ENCODE results near the gene FUBP3.

FUBP3 gene

DNA sequence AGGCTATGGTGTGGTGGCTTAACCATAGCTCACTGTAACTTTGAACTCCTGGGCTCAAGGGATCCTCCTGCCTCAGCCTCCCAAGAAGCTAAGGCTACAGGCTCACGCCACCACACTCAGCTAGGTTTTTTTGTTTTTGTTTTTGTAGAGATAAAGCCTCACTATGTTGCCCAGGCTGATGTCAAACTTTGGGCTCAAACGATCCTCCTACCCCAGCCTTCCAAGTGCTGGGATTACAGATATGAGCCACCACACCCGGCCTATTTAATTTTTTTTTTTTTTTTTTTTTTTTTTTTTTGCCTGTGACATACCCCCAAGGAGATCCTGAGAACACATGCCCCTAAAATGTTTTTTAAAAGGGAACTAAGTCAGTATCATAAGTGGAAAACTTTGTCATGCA lies 10.4 kb downstream of the FUBP3 start:
- no peak overlapping the region for H3K4me3 ChIP-seq (ENCODE audit: low read length)
- DNase-seq (ENCODE audit: low read depth): no peak
- TF ChIP-seq, protein P1, sequence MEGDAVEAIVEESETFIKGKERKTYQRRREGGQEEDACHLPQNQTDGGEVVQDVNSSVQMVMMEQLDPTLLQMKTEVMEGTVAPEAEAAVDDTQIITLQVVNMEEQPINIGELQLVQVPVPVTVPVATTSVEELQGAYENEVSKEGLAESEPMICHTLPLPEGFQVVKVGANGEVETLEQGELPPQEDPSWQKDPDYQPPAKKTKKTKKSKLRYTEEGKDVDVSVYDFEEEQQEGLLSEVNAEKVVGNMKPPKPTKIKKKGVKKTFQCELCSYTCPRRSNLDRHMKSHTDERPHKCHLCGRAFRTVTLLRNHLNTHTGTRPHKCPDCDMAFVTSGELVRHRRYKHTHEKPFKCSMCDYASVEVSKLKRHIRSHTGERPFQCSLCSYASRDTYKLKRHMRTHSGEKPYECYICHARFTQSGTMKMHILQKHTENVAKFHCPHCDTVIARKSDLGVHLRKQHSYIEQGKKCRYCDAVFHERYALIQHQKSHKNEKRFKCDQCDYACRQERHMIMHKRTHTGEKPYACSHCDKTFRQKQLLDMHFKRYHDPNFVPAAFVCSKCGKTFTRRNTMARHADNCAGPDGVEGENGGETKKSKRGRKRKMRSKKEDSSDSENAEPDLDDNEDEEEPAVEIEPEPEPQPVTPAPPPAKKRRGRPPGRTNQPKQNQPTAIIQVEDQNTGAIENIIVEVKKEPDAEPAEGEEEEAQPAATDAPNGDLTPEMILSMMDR (IDR thresholded peaks at IDR 0.05; ENCODE audit: insufficient read depth, low read depth, low read length, missing control alignments): no peak

DNA sequence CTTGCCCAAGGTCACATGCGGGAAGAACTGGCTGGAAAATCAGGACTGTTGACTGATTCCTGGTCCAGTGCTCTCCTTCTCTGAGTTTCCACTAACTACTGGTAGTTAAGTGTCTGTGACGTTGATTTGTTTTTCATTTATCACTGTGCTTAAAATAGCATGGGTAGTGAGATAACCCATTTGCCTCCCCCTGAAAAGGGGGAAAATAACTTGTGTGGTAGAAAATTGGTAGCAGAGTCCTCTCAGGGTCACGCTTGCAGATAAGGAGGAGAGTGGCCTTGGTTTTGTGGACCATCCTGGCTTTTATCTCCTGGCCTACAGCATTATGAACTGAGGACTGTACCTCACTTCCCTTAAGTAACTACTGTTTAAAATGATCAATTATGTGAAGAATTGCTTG lies 10.9 kb downstream of the FUBP3 start:
- TF ChIP-seq, protein P1 (IDR thresholded peaks at IDR 0.05; ENCODE audit: insufficient read depth, low read depth, low read length, missing control alignments): no peak
- H3K4me3 ChIP-seq (ENCODE audit: low read length): no peak overlapping the region
- DNase-seq (ENCODE audit: low read depth): no peak

DNA sequence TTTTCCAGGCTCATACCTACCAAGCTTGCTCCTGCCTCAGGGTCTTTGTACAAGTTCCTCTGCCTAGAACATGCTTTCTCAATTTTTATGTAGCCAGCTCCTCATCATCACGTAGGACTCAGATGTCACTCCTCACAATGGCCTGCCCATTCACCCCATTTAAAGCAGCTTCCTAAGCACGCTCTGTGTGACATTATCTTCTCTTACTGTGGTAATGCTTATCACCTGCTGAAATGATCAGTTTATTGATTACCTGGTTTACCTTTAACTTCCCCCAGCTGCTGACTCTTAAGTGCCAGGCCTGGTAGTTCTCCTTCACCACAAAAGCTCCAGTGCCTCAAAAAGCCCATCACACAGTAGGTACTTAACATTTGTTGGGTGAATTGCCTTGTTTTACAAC lies 13.6 kb downstream of the FUBP3 start:
- H3K4me3 ChIP-seq (ENCODE audit: low read length): no peak overlapping the region
- TF ChIP-seq, protein P1 (IDR thresholded peaks at IDR 0.05; ENCODE audit: insufficient read depth, low read depth, low read length, missing control alignments): no peak
- no peak for DNase-seq (ENCODE audit: low read depth)

DNA sequence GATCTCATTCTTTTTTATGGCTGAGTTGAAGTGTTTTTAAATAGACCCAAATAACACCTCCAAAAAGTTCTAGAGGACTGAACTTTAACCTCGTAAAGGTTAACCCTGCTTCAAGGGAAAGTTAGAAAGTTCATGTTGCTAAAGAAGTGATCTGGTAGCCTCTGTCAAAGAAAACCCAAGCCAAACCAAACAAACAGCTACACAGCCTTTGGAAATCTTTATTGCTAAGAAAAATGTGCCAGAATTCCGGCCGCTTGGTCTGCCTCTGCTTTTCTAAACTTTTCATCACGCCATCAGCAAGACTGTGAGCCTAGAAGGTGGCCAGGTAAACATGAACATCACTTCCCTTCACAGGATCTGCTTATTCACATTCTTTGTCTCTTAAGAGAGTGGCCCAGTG lies 17.9 kb downstream of the FUBP3 start:
- DNase-seq (ENCODE audit: low read depth): no peak
- TF ChIP-seq, protein P1 (IDR thresholded peaks at IDR 0.05; ENCODE audit: insufficient read depth, low read depth, low read length, missing control alignments): no peak
- no peak overlapping the region for H3K4me3 ChIP-seq (ENCODE audit: low read length)

DNA sequence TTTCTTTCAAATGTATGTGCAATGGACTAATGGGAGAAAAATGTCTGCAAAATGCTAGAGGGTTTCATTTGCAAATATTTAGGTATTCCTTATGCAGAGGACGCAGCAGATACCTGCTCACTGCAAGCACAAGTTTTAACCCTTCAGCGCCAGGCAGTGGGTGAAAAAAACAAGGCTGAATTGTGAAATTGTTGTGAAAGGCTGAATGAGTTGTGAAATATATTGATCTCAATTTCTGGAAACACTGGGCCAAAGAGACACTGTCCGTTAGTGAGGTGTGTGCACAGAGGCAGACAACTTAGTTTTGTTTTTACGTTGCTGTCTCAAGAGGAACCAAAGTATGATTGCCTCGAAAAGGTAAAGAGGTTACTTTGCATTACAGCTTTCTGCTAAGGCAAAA lies 18.8 kb downstream of the FUBP3 start:
- no peak for DNase-seq (ENCODE audit: low read depth)
- TF ChIP-seq, protein P1 (IDR thresholded peaks at IDR 0.05; ENCODE audit: insufficient read depth, low read depth, low read length, missing control alignments): no peak

DNA sequence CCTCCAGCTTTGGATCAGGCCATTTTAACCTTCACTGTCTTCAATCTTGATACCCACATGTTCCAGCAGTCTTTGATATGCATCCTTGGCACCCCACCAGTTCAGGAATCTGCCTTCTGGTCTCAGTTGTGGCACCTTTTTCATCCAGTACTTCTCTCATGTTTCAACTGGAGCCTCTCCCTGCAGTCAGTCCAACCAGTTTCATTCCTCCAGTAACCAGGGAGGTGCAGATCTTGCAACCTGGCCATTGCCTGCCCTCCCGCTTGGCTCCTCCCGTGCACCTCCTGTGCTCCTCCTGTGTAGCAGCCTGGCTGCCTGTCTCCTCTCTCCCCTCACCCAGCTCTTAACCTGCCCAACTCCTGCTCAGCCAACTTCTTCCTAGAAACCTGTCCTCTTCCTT lies 20.2 kb downstream of the FUBP3 start:
- TF ChIP-seq, protein P1 (IDR thresholded peaks at IDR 0.05; ENCODE audit: insufficient read depth, low read depth, low read length, missing control alignments): no peak
- no peak overlapping the region for H3K4me3 ChIP-seq (ENCODE audit: low read length)
- DNase-seq (ENCODE audit: low read depth): no peak

More for the DNA sequence above, 18.8 kb downstream of the FUBP3 start:
- H3K4me3 ChIP-seq (ENCODE audit: low read length): no peak overlapping the region

DNA sequence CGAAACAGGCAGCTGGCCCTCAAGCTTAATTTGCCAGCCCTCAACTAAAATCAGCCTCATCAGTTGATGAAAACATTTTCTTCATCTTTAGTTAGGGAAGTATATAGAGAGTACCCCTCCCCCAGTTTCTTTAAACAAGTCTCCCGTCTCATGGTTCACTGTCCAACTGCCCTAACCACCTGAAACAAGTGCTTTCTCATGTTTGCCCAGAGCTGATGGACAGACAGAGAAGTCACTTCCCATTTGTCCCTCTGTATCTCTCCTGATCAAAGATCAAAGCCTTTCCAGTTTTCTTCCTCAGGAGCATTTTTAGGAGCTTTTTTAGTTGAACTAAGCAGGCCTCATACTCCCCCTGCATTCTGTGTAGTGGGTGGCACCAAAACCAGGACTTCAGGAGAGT lies 21.7 kb downstream of the FUBP3 start:
- DNase-seq (ENCODE audit: low read depth): no peak
- TF ChIP-seq, protein P1 (IDR thresholded peaks at IDR 0.05; ENCODE audit: insufficient read depth, low read depth, low read length, missing control alignments): no peak
- no peak overlapping the region for H3K4me3 ChIP-seq (ENCODE audit: low read length)

Data from epithelial cell of esophagus (primary cell).